Thyroid gland (tissue), 4 donors: ENCODE data around the gene HMCN2. TPM values are rescaled to one million over a fixed set of nuclear protein-coding genes. Genes with fewer than 3 reads are reported as not detected.

Experiments used
- DNase-seq, 2 donors: peaks; one replicate each; pipeline ENCODE4 v3.0.0-alpha.2; 2019
- H3K27ac ChIP-seq, 3 donors: fragments of 200-600 bp; sonication (generic); 1 replicate in 2 of 3; 2 replicates in 1 of 3; pipeline ENCODE4 v1.5.1; 2016 to 2019; ENCODE audit warnings: mild to moderate bottlenecking in 1 of 3, moderate library complexity in 1 of 3
- H3K27me3 ChIP-seq: fragments of 200-600 bp; sonication (generic); one replicate; pipeline ENCODE4 v1.5.1; 2019
- H3K36me3 ChIP-seq, 2 donors: fragments of 200-600 bp; sonication (generic); one replicate each; pipeline ENCODE4 v1.5.1; 2016 to 2019
- H3K4me1 ChIP-seq, 2 donors: fragments of 200-600 bp; sonication (generic); one replicate each; pipeline ENCODE4 v1.5.1; 2017 to 2019
- H3K4me3 ChIP-seq, 3 donors: fragments of 200-600 bp; sonication (generic); replicated peaks in 1 of 3; 1 replicate in 2 of 3; 2 replicates in 1 of 3; pipeline ENCODE4 v1.5.1; 2016; ENCODE audit warnings: mild to moderate bottlenecking in 1 of 3
- H3K9me3 ChIP-seq: fragments of 200-600 bp; sonication (generic); one replicate; pipeline ENCODE4 v1.5.1; 2017
- POLR2A ChIP-seq, 2 donors: fragments of 450-650 bp; IDR thresholded peaks; one replicate each; pipeline ENCODE4 v1.6.1; 2017; ENCODE audit warnings: antibody characterized with exemption in 2 of 2, mild to moderate bottlenecking in 2 of 2, moderate library complexity in 1 of 2
- WGBS, 2 donors: methylation state at CpG; one replicate each; pipeline ENCODE4 v1.1.5; 2017; 5-methylcytosine and 5-hydroxymethylcytosine counted together
- intact Hi-C: fragments of 100-400 bp; cut with DNase I; formaldehyde crosslinking; loops from one replicate; pipeline ENCODE4 v1.15.1; 2023
- total RNA-seq, 4 donors: library from RNA; depleted of rRNA; stranded (reverse); fragments of >200 nt; gene quantifications; one replicate each; pipeline ENCODE4 v1.2.3, GENCODE V29; 2016
- TF ChIP-seq, protein P1 (sequence below), 6 experiments: fragments of 200-600 bp in 3 of 6; fragments of 450-650 bp in 3 of 6; sonication (generic) in 3 of 6; IDR thresholded peaks; one replicate each; pipeline ENCODE4 v1.5.1; 2016 to 2019; ENCODE audit warnings: antibody characterized with exemption in 6 of 6, mild to moderate bottlenecking in 2 of 6, inconsistent platforms in 1 of 6, moderate library complexity in 1 of 6

Gene HMCN2
- total RNA-seq, 4 donors from 2014 or later, result 1.7 to 5.5 (median 3.5) TPM

DNA sequence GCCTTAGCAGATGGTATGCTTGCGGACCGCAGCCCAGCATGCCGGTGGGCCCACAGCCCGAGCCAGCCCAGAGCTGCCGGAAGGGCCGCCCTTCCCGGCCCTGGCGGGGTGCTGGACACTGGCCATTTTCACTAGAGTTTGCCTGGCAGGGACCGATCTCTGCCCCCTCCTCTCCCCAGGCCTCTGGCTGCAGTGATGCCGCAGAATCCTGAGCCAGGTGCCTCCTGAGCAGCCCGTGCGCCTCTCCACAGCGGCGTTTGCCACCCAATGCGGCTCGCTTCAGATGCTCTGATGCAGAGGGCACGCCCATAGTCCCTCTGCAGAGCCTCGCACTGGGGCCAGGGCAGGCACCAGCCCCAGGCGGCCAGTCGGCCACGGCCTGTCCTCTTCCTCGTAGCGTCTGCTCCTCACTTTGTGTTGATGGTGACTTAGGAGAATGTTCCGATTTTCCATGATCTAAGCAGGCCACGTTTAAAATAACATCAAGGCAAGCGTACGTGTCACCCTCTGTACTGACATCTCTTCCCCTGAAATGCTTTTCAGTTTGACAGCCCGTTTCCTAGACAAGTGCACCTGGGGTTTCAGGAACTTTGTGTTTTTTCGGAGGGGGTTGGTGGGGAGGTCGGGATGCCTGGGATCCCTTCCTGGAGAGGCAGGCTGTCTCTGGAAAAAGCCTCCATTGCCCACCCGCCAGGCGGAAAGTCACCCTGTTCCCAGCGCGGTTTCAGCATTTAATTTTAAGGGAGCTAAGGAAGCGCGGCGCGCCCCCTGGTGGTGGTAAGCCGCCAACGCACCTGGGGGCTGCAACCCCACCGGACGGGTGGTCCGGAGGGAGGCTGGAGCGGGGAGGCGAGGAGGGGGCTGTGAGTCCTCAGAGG lies 29.8 kb upstream of the HMCN2 start:
- Histone ChIP-seq H3K4me1 (peaks cover 44 to 45% of the 10 kb centered on the region in 2 donors), H3K27ac (peak overlapping the region in 2 of 3 donors; percentile 96), H3K27me3 (no peaks in the 10 kb centered on the region), H3K4me3 (no peak overlapping the region), H3K9me3 (no peaks in the 10 kb centered on the region), H3K36me3 (peaks cover 17 to 24% of the 10 kb centered on the region in 2 donors)
- WGBS, 2 donors, result 37 to 44% methylated on average over 32 to 41 of the region's 45 CpGs
- DNase-seq, result peak; percentile 59 to 68
- intact Hi-C loops, result loop anchor here (2.0 to 10.0 kb wide), 2 partner anchors 127 to 351 kb away; no protein-coding TSS in a partner anchor
- TF ChIP-seq, protein P1, sequence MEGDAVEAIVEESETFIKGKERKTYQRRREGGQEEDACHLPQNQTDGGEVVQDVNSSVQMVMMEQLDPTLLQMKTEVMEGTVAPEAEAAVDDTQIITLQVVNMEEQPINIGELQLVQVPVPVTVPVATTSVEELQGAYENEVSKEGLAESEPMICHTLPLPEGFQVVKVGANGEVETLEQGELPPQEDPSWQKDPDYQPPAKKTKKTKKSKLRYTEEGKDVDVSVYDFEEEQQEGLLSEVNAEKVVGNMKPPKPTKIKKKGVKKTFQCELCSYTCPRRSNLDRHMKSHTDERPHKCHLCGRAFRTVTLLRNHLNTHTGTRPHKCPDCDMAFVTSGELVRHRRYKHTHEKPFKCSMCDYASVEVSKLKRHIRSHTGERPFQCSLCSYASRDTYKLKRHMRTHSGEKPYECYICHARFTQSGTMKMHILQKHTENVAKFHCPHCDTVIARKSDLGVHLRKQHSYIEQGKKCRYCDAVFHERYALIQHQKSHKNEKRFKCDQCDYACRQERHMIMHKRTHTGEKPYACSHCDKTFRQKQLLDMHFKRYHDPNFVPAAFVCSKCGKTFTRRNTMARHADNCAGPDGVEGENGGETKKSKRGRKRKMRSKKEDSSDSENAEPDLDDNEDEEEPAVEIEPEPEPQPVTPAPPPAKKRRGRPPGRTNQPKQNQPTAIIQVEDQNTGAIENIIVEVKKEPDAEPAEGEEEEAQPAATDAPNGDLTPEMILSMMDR (IDR thresholded peaks at IDR 0.05), result peak; percentile 95 to 99 (median 98)
- TF ChIP-seq POLR2A (IDR thresholded peaks at IDR 0.05), result no peak

DNA sequence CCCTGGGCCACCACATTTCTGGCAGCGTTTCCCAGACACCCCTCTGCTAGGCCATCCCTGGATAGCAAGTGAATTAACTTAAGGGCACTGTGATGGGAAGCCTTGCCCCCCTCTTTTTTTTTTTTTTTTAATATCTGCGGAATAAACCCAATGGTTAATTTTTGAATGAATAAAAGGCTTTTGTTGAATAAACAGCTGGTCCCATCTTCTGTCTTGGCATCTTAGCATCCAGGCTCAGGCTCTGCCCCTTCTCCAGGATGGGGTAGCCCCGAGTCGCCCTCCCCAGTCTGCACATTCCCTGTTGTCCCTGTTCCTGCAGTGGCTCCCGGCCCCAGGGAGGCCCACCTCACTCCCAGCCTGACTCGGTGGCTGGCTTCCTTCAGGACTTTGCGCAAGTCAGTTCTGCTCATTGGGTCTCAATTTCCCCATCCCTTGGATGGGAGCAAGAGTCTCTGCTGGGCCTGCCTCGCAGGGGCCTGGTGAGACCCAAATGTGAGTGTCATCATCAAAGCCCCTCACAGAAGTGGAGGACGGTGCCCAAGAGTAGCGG lies 29.0 kb upstream of the HMCN2 start:
- DNase-seq, result no peak
- Histone ChIP-seq H3K4me1 (peaks cover 47 to 49% of the 10 kb centered on the region in 2 donors), H3K9me3 (no peaks in the 10 kb centered on the region), H3K36me3 (peaks cover 17 to 24% of the 10 kb centered on the region in 2 donors), H3K27ac (peak overlapping the region in 2 of 3 donors; percentile 96), H3K4me3 (no peak overlapping the region), H3K27me3 (no peaks in the 10 kb centered on the region)
- WGBS, 2 donors, result 62 to 63% methylated on average over 10 of the region's 10 CpGs
- TF ChIP-seq, protein P1 (IDR thresholded peaks at IDR 0.05), result peak in 1 of 6 experiments; percentile 12
- no peak for TF ChIP-seq POLR2A (IDR thresholded peaks at IDR 0.05)
- intact Hi-C loops, result loop anchor here (10.0 kb wide), 1 partner anchor 352 kb away; no protein-coding TSS in a partner anchor

DNA sequence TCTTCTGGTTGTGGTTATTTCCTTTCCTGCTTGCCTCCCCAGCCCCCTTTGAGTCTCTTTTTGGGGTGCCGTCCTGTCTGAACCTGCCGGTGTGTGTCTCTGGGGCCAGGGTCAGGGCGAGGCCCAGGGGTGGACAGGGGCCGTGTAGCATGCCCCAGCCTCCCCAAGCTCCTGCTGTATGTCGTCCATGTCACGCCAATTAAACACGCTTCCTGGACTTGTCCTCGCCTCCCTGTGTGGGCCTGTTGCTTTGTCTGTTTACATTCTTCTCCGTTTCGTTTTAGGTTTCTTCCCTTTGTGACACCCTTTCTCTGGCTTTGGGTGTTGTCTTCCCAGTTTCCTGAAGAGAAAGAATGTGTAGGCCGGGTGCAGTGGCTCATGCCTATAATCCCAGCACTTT lies 28.5 kb upstream of the HMCN2 start:
- intact Hi-C loops, result loop anchor here (10.0 kb wide), 1 partner anchor 352 kb away; no protein-coding TSS in a partner anchor
- Histone ChIP-seq H3K9me3 (no peaks in the 10 kb centered on the region), H3K27me3 (no peaks in the 10 kb centered on the region), H3K4me3 (no peak overlapping the region), H3K36me3 (peaks cover 17 to 24% of the 10 kb centered on the region in 2 donors), H3K4me1 (peaks cover 47 to 49% of the 10 kb centered on the region in 2 donors), H3K27ac (peak overlapping the region; percentile 88 to 96 (median 96))
- TF ChIP-seq, protein P1 (IDR thresholded peaks at IDR 0.05), result no peak
- TF ChIP-seq POLR2A (IDR thresholded peaks at IDR 0.05), result no peak
- WGBS, 2 donors, result 75 to 77% methylated on average over 11 of the region's 11 CpGs
- no peak for DNase-seq

DNA sequence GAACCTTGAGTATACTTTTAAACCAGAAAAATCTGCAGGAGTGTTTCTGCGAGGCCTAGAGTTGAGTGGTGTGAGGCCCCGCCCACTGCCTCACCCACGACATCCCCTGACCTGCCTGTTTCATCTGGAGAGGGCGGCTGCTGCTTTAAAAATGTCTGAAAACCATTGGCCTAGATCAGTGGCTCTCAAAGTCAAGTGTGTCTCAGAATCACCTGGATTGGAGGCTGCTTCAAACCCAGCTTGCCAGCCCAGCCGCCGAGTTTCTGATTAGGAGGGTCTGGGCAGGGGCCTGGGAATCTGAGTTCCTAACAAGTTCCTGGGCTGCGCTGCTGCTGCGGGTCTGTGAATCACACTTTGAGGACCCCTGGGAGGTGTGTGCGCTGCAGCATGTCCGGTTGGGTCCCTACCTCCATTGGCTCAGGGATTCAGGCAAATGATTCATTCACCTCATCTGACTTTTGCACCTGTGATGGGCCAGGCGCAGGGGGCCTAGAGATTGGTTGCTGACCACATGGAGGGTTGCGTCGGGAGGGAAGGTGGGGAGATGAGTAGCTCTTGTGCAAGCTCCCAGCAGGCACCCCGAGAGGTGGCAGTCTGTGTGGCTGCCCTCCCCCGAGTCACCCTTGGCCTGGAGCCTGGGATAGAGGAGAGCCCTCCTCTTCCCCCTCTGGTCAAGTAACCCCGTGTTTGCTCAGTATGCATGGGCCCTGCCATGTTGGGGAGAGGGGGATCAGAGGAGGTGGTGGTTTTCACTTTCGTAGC lies 27.6 kb upstream of the HMCN2 start:
- TF ChIP-seq, protein P1 (IDR thresholded peaks at IDR 0.05), result no peak
- TF ChIP-seq POLR2A (IDR thresholded peaks at IDR 0.05), result peak in 1 of 2 donors; percentile 51
- intact Hi-C loops, result loop anchor here (10.0 kb wide), 1 partner anchor 353 kb away; no protein-coding TSS in a partner anchor
- H3K4me3 ChIP-seq, result peak overlapping the region in 1 of 3 donors; percentile 6
- WGBS, 2 donors, result 29 to 47% methylated on average over 15 to 17 of the region's 17 CpGs
- H3K27me3 ChIP-seq, result no peaks in the 10 kb centered on the region
- peaks cover 50 to 52% of the 10 kb centered on the region in 2 donors for H3K4me1 ChIP-seq
- DNase-seq, result peak; percentile 95 to 97
- H3K9me3 ChIP-seq, result no peaks in the 10 kb centered on the region
- H3K36me3 ChIP-seq, result peaks cover 12 to 20% of the 10 kb centered on the region in 2 donors
- H3K27ac ChIP-seq, result peak overlapping the region; percentile 90 to 96 (median 96)
